HG02970 (cell line): ENCODE measurements around the gene TTC1.

Source experiments
- ATAC-seq: cut with Tn5 transposase; IDR thresholded peaks from one replicate; pipeline ENCODE4 v1.9.1; 2021; ENCODE audit warnings: mild to moderate bottlenecking, moderate library complexity, moderate number of reproducible peaks; ENCODE audit not compliant: unreplicated experiment, low FRiP score

TTC1 gene

DNA sequence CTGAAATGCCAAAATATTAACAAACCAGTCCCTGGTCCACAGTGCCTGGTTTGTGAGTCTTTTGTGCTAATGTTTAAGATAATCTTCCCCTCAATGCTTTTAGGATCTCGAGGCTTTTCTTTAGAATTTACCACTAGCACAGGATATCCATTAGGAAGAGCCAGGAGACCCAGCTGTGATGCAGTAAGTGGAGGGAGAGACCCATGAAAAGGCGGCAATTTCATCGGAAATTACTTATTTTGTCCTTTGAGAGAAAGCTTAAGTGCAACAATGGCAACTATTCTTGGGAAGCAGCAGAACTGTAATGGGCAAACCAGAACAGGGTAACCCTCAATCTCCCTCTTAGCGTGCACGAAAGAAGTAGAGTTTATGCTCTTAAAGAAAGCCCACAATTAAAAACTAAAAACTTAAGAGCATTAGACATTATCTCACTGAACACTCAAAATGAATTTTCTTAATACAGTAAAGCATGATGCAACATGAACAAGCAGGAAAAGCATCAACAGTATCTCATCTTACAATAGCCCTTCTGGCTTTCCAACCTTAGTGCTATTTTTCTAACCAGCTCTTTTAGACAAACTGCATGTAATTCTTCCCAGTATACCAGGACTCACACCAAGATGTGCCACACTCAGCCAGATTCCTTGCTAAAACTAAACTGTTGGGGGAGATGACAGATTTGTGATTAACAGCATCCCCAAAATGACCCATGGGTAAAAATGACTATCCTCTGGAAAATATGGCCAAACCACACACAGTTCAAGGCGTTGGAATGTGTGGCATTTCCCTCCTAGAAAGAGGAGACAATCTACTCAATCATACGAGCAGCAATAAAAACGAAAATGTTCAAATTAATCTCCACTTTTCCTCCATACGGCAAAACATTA lies 73.9 kb downstream of the TTC1 start:
- ATAC-seq: no peak

GRCh38 chr5:160083501-160083900 lies 74.6 kb downstream of the TTC1 start:
- ATAC-seq: no peak

- ATAC-seq: no peak
Measured at GRCh38 chr5:160084144-160084543, 75.2 kb downstream of the TTC1 start.

DNA sequence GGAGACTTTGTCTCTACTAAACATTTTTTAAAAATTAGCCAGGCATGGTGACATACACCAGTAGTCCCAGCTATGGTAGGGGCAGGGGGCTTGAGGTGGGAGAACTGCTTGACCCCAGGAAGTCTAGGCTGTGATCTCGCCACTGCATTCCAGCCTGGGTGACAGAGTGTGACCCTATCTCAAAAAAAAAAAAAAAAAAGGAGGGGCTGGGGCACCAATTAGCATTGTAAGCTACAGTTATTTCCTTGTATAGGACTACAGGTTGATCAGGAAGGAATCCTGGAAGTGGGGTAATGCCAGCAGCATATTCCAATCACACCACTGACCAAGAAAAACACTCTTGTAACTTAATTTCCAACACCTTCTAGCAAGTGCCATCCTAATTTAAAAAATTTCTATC lies 78.3 kb downstream of the TTC1 start:
- ATAC-seq: no peak

GRCh38 chr5:160088805-160089204 lies 79.9 kb downstream of the TTC1 start:
- ATAC-seq: no peak

DNA sequence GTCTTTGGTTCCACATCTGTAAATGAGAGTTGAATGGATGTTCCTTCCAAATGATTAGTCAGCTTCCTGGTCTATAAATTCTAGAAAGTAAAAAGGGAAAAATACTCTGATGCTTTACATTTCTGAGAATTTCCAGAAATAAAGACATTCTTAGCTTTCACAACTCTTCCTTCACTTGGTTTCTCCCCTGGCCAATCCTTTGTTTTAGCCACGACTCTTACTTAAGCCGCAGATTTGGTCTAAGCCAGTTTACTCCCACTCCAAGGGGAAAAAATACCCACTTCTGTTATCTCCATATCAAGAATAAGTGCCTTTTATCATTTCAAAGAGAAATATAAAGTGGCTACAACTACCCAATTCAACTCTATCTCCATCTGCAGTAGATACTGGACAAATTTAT lies 80.6 kb downstream of the TTC1 start:
- ATAC-seq: no peak

DNA sequence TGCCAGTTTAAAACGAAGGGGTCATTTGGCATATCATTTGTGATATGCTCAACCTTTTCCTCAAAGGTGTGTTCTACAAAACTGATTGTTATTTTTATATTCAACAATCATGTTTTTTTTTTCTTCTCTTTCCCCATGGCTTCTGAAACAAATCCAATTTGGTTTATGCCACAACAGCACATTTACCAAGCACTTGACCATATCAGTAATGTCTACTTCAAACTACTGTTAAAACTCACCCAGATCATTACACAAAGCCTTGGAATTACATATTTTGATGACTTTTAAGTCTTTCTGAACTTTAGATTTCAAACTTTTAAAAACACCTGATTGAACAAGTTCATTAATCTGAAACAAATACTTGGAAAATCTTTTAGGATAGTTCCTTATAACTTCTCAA lies 81.1 kb downstream of the TTC1 start:
- no peak for ATAC-seq

- ATAC-seq: no peak
Measured at GRCh38 chr5:160092514-160092913, 83.6 kb downstream of the TTC1 start.

GRCh38 chr5:160092960-160093707 lies 84.2 kb downstream of the TTC1 start:
- ATAC-seq: no peak

- no peak for ATAC-seq
Measured at GRCh38 chr5:160096178-160096577, 87.2 kb downstream of the TTC1 start.

DNA sequence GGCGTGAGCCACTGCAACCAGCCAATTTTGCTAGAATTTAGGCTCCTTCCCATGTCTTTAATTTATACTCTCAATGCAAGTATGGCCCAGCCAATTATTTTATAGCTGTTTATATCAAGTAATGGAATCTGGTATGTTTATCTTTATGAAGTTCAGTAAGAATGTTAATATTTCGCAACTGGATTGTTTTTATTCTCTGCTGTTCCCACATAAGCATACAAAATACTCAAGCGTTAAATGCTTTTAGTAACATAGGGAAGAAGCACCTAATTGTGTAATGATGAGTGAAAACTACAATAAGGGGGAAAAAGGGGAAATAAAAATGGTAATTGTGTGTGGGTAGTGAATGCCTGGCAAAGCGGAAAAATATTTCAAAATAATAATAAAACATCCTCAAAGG lies 89.1 kb downstream of the TTC1 start:
- no peak for ATAC-seq

DNA sequence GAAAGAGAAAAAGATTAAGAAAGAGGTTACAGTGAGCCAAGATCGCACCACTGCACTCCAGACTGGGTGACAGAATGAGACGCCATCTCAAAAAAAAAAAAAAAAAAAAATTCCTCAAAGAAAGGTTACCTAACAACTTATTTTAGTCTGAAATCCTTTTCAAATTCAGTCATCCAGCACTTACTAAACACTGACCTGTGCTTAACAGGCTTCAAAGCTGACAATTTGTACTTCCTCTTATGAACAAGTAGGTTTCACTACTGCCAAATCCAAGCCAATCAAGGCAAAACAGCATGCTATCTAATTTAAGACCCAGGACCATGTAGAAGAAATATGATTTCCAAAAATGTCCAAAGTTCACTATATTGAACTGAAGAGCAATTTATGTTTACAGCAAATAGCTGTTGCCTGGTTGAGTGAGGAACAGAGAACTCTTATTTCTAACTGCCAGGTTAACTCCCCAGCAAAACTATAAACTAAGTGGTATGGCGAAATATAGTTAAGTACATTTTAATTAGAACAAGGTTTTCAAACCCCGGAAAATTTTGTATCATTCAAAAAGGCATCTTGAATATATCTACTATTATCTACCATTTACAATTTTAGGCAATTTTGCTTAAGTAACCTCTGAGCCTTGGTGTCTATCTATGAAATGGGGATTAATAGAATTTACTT lies 96.9 kb downstream of the TTC1 start:
- ATAC-seq: no peak

DNA sequence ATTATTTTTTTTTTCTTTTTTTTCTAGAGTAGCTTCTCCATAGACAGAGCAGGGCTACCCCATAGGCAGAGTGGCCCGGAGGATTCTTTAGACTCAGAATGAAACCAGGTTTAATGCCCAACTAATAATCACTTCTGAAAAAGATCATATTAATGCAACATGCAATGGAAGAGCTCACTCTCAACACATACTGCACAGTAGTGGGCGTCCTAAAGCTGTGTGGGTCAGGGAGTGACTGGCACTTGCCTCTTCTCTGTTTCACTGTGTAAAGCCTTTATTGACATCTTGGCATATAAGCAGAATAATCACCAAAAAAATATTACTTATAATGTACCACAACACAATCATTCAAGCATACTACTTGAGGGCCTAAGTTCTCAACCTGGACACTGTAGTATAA lies 99.2 kb downstream of the TTC1 start:
- ATAC-seq: no peak
